Hepatocyte (in vitro differentiated cells): ENCODE data around the gene GATC. TPM values are rescaled to one million over a fixed set of nuclear protein-coding genes. Genes with fewer than 3 reads are reported as not detected.
A peak's percentile ranks its signal among the peaks of the same experiment; 100 is the strongest.
"Not testable (repeated sequence)": the region's sequence is repeated elsewhere in the genome, so short reads cannot be mapped to it uniquely, and the experiment has no call there.

Source experiments
- DNase-seq: peaks from one replicate; pipeline ENCODE4 v3.0.0-alpha.2; 2016; ENCODE audit warnings: low spot score
- H2AFZ ChIP-seq: fragments of 200-600 bp; sonication (generic); 2 replicates; pipeline ENCODE4 v1.6.0; 2016; ENCODE audit warnings: antibody characterized with exemption, mild to moderate bottlenecking
- H3K27ac ChIP-seq: fragments of 200-600 bp; sonication (generic); 2 replicates; pipeline ENCODE4 v1.5.1; 2016; ENCODE audit warnings: mild to moderate bottlenecking
- H3K27me3 ChIP-seq: fragments of 200-600 bp; sonication (generic); 2 replicates; pipeline ENCODE4 v1.6.1; 2016
- H3K36me3 ChIP-seq: fragments of 200-600 bp; sonication (generic); replicated peaks from 2 replicates; pipeline ENCODE4 v1.5.1; 2016; ENCODE audit warnings: low read depth; ENCODE audit not compliant: insufficient read depth
- H3K4me1 ChIP-seq: fragments of 200-600 bp; sonication (generic); 2 replicates; pipeline ENCODE4 v1.5.1; 2016; ENCODE audit warnings: mild to moderate bottlenecking, moderate library complexity; ENCODE audit not compliant: insufficient read depth
- H3K4me2 ChIP-seq: fragments of 200-600 bp; sonication (generic); 2 replicates; pipeline ENCODE4 v1.6.0; 2016
- H3K4me3 ChIP-seq: fragments of 200-600 bp; sonication (generic); 2 replicates; pipeline ENCODE4 v1.5.1; 2016; ENCODE audit warnings: mild to moderate bottlenecking
- H3K79me2 ChIP-seq: fragments of 200-600 bp; sonication (generic); 2 replicates; pipeline ENCODE4 v1.6.0; 2017; ENCODE audit warnings: mild to moderate bottlenecking
- H3K9me2 ChIP-seq: fragments of 200-600 bp; sonication (generic); replicated peaks from 2 replicates; pipeline ENCODE4 v1.6.0; 2017; ENCODE audit warnings: mild to moderate bottlenecking; ENCODE audit not compliant: insufficient read depth
- H3K9me3 ChIP-seq: fragments of 200-600 bp; sonication (generic); 2 replicates; pipeline ENCODE4 v1.5.1; 2016; ENCODE audit warnings: low read depth, mild to moderate bottlenecking
- H4K20me1 ChIP-seq: fragments of 200-600 bp; sonication (generic); 2 replicates; pipeline ENCODE4 v1.6.0; 2016; ENCODE audit warnings: mild to moderate bottlenecking; ENCODE audit not compliant: insufficient read depth, poor library complexity, severe bottlenecking
- EZH2 ChIP-seq: fragments of 200-600 bp; sonication (generic); IDR thresholded peaks from 2 replicates; pipeline ENCODE4 v1.6.1; 2016; ENCODE audit warnings: antibody characterized with exemption, mild to moderate bottlenecking, borderline replicate concordance
- EZH2phosphoT487 ChIP-seq: fragments of 200-600 bp; sonication (generic); IDR thresholded peaks from one replicate; pipeline ENCODE4 v1.6.1; 2018; ENCODE audit warnings: antibody characterized with exemption, mild to moderate bottlenecking, low read depth, moderate library complexity; ENCODE audit not compliant: unreplicated experiment, severe bottlenecking
- WGBS: methylation state at CpG from one replicate; pipeline ENCODE4 v1.1.6; 2016; ENCODE audit warnings: low lambda C conversion rate; ENCODE audit errors: missing lambda C conversion rate; 5-methylcytosine and 5-hydroxymethylcytosine counted together
- polyA plus RNA-seq: library from polyadenylated mRNA; unstranded; fragments of >200 nt; fragmentation: Nextera tagmentation; extraction: Ambion mirVana; gene quantifications from 2 replicates; pipeline ENCODE4 v1.2.1, GENCODE V29; 2016
- total RNA-seq: library from RNA; depleted of rRNA; stranded (reverse); fragments of >200 nt; gene quantifications from 2 replicates; pipeline ENCODE4 v1.2.3, GENCODE V29; 2014
- TF ChIP-seq, protein P1 (sequence below): fragments of 200-600 bp; sonication (generic); IDR thresholded peaks from 2 replicates; pipeline ENCODE4 v1.5.1; 2016; ENCODE audit warnings: antibody characterized with exemption, mild to moderate bottlenecking; ENCODE audit not compliant: poor library complexity

The GATC gene
- total and polyA plus RNA-seq, 2 experiments from 2014 or later = 19.0 to 35.0 TPM

DNA sequence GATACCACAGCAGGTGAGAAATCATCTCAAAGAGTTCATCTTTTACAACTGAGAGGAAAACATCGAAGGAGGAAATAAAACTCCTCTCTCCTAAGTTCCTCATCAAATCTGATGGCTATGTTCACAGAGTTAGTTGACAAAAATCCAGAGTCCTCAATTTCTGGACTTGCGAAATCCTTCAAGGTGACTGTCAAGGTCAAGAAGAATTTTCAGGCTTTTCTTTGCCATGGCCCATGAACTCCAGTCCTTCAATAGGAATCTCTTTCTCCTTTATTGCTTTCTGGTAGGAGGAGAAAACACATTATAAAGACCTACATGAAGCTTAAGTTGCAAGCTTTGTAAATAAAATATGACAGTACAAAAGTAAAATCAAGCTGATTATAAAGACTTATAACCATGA lies 1.6 kb upstream of the GATC start:
- Histone ChIP-seq H3K27me3 (no peaks in the 10 kb centered on the region), H3K79me2 (peaks cover 89% of the 10 kb centered on the region), H3K9me3 (no peaks in the 10 kb centered on the region), H3K36me3 (peaks cover 4% of the 10 kb centered on the region), H3K9me2 (no peaks in the 10 kb centered on the region), H4K20me1 (peaks cover 13% of the 10 kb centered on the region), H2AFZ (no peak overlapping the region), H3K4me2 (peak overlapping the region; percentile 73), H3K4me1 (peaks cover 24% of the 10 kb centered on the region), H3K27ac (no peak overlapping the region), H3K4me3 (no peak overlapping the region)
- DNase-seq = no peak
- TF ChIP-seq, protein P1, sequence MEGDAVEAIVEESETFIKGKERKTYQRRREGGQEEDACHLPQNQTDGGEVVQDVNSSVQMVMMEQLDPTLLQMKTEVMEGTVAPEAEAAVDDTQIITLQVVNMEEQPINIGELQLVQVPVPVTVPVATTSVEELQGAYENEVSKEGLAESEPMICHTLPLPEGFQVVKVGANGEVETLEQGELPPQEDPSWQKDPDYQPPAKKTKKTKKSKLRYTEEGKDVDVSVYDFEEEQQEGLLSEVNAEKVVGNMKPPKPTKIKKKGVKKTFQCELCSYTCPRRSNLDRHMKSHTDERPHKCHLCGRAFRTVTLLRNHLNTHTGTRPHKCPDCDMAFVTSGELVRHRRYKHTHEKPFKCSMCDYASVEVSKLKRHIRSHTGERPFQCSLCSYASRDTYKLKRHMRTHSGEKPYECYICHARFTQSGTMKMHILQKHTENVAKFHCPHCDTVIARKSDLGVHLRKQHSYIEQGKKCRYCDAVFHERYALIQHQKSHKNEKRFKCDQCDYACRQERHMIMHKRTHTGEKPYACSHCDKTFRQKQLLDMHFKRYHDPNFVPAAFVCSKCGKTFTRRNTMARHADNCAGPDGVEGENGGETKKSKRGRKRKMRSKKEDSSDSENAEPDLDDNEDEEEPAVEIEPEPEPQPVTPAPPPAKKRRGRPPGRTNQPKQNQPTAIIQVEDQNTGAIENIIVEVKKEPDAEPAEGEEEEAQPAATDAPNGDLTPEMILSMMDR = no peak
- TF ChIP-seq EZH2phosphoT487 (no peak), EZH2 (no peak)
- WGBS = 94% methylated on average over 2 of the region's 2 CpGs

DNA sequence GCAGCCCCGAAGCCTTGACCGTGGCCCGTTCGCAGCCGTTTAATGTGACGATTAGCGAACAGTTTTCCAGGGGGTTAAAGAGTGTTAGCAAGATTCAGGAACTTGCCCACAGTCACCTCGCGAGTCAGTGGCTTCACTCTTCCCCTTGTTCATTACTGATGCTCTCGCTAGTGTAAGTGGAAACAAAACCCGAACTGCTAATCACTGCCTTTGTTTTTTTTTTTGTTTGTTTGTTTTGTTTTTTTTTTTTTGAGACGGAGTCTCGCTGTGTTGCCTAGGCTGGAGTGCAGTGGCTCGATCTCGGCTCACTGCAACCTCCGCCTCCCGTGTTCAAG lies 567 bp downstream of the GATC start:
- not testable (repeated sequence) for H3K36me3 ChIP-seq, H3K27me3 ChIP-seq, DNase-seq, H3K9me3 ChIP-seq, H4K20me1 ChIP-seq, H3K9me2 ChIP-seq
- H3K4me3 ChIP-seq = peak overlapping the region; percentile 87
- H3K4me2 ChIP-seq = peak overlapping the region; percentile 94
- peaks cover 21% of the 10 kb centered on the region for H3K4me1 ChIP-seq
- H3K79me2 ChIP-seq = peaks cover 88% of the 10 kb centered on the region
- peak overlapping the region; percentile 97 for H3K27ac ChIP-seq
- WGBS = 5% methylated on average over 17 of the region's 17 CpGs
- H2AFZ ChIP-seq = peak overlapping the region; percentile 89

DNA sequence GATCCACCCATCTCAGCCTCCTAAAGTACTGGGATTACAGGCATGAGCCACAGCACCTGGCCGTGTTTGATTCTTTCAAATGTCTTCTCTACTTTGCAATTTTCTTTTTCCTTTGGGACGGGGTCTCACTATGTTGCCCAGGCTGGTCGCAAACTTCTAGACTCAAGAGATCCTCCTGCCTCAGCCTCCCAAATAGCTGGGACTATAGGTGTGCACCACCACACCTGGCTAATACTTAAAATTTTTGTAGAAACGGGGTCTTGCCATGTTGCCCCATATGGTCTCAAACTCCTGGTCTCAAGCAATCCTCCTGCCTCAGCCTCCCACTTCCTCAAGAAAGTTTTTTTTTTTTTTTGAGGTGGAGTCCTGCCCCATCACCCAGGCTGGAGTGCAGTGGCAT lies 1.7 kb downstream of the GATC start:
- 90% methylated on average over 4 of the region's 4 CpGs for WGBS
- Histone ChIP-seq H4K20me1 (peaks cover 3% of the 10 kb centered on the region), H3K4me3 (no peak overlapping the region), H2AFZ (no peak overlapping the region), H3K79me2 (peaks cover 85% of the 10 kb centered on the region), H3K27ac (no peak overlapping the region), H3K36me3 (peaks cover 4% of the 10 kb centered on the region), H3K4me1 (peaks cover 31% of the 10 kb centered on the region), H3K9me2 (no peaks in the 10 kb centered on the region), H3K9me3 (no peaks in the 10 kb centered on the region), H3K4me2 (peak overlapping the region; percentile 94), H3K27me3 (no peaks in the 10 kb centered on the region)
- TF ChIP-seq EZH2 = no peak
- TF ChIP-seq, protein P1 = no peak
- TF ChIP-seq EZH2phosphoT487 = no peak
- DNase-seq = no peak

DNA sequence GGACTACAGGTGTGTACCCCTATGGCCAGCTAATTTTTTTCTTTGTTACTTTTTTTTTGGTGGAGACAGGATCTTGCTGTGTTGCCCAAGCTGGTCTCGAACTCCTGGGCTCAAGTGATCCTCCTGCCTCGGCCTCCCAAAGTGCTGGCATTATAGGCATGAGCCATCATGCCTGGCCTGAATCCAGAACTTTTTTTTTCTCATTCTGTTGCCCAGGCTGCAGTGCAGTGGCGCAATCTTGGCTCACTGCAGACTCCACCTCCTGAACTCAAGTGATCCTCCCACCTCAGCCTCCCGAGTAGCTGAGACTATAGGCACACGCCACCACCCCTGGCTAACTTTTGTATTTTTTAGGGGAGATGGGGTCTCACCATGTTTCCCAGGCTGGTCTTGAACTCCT lies 6.3 kb downstream of the GATC start:
- not testable (repeated sequence) for DNase-seq, H3K36me3 ChIP-seq, H3K9me3 ChIP-seq, H3K4me3 ChIP-seq, H4K20me1 ChIP-seq, H3K9me2 ChIP-seq, H3K27me3 ChIP-seq, H2AFZ ChIP-seq
- H3K27ac ChIP-seq = peak overlapping the region; percentile 79
- peaks cover 51% of the 10 kb centered on the region for H3K79me2 ChIP-seq
- H3K4me2 ChIP-seq = peak overlapping the region; percentile 57
- H3K4me1 ChIP-seq = peaks cover 14% of the 10 kb centered on the region
- 93% methylated on average over 5 of the region's 5 CpGs for WGBS
